Measurements from ENCODE around the gene TMEM204. TPM values are rescaled to one million over a fixed set of nuclear protein-coding genes. Genes with fewer than 3 reads are reported as not detected.

The TMEM204 gene
- 10 to 100 TPM; 35.1 to 35.6 TPM for total RNA-seq

DNA sequence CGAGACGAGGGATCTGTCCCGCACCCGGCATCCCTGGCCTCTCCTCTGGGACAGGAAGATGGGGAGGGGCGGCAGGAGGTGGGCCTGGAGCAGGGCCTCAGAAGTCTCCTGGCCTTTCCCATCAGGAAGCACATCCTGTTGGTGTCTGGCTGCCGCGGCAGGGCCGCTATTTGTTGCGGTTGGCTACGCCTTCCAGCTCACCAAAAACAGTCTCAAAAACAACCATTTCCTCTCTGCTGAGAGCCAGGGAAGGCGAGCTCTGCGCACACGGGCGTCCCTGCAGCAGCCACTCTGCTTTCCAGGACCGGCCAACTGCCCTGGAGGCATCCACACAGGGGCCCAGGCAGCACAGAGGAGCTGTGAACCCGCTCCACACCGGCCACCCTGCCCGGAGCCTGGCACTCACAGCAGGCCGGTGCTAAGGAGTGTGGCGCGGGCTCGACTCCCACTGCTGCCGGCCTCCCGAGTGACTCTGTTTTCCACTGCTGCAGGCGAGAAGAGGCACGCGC is at the start of gene TMEM204:
Gene TMEM204, plus strand, starts transcription at position 224 of the 509 bp plus-strand sequence. CDS start 610 bp downstream, outside the sequence.
- ATAC-seq = peak; percentile 44
- Mint-ChIP-seq H3K4me3 (peak within 1 kb of the TSS; percentile 90), H3K36me3 (ENCODE audit: low read depth) (peaks cover 38% of the 10 kb centered on the region), H3K4me1 (ENCODE audit: low read depth) (peaks cover 46% of the 10 kb centered on the region), H3K27ac (peak within 1 kb of the TSS; percentile 87), H3K9me3 (ENCODE audit: insufficient read depth) (no peaks in the 10 kb centered on the region), H3K27me3 (ENCODE audit: low read depth) (no peaks in the 10 kb centered on the region)
- CTCF ChIA-PET = interaction anchor here (1.4 to 1.8 kb wide), 2 partner anchors 12 to 113 kb away, joined by 4 read pairs; partner anchors contain the start of gene UQCC4
- POLR2A ChIA-PET = interaction anchor here (0.6 to 1.1 kb wide), 4 partner anchors 10 to 190 kb away, joined by 3 read pairs; partner anchors contain the start of genes CRAMP1 and IFT140
- DNase-seq = peak; percentile 59

- H3K27me3 Mint-ChIP-seq (ENCODE audit: low read depth) = no peaks in the 10 kb centered on the region
- POLR2A ChIA-PET = no interaction called here
- no peaks in the 10 kb centered on the region for H3K4me1 Mint-ChIP-seq (ENCODE audit: low read depth)
- H3K36me3 Mint-ChIP-seq (ENCODE audit: low read depth) = no peaks in the 10 kb centered on the region
- H3K4me3 Mint-ChIP-seq = no peak overlapping the region
- CTCF ChIA-PET = no interaction called here
- DNase-seq (no peak), ATAC-seq (no peak)
- no peaks in the 10 kb centered on the region for H3K9me3 Mint-ChIP-seq (ENCODE audit: insufficient read depth)
- H3K27ac Mint-ChIP-seq = no peak overlapping the region
These were observed 47.5 kb upstream of the TMEM204 start for GRCh38 chr16:1485847-1486496.

DNA sequence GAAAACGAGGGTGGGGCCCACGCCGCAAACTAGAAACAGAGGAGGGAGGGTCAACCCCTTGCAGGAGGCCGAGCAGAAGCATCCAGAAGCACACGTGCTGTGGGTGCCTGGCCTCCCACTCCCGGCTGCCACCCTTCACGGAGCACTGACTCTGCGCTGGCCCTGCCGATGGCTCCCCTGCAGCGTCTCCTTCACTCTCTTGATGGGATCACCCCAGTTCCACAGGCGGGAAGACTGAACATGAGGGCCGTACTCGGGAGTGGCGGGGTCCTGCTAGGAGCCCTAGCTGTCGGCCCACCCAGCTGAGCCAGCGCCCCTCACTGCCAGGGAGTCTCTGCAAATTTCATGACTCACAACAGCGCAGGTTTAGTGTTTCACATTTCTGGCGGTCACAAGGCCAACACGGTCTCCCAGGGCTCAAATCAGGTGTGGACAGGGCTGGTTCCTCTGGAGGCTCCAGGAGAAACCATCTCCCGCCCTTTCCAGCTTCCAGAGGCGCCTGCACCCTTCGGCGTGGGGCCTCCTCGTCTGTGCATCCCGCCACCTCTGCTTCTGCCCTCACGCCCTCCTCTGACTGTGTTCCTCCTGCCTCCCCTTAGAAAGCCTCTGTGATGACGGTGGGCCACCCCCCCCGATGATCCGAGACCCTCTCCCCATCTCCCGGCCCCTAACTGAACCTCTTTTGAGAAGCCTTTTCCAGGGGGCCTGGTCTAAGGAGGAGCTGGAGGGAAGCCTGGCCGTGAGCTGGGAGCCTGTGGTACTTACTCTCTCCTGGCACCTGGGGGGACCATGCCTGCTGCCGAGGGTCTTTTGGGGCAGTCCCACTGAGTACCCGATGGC is 46.7 kb upstream of the TMEM204 start:
- ATAC-seq (no peak), DNase-seq (no peak)
- CTCF ChIA-PET = no interaction called here
- no peak overlapping the region for H3K4me3 Mint-ChIP-seq
- no peak overlapping the region for H3K27ac Mint-ChIP-seq
- no peaks in the 10 kb centered on the region for H3K36me3 Mint-ChIP-seq (ENCODE audit: low read depth)
- H3K9me3 Mint-ChIP-seq (ENCODE audit: insufficient read depth) = no peaks in the 10 kb centered on the region
- no peaks in the 10 kb centered on the region for H3K4me1 Mint-ChIP-seq (ENCODE audit: low read depth)
- POLR2A ChIA-PET = no interaction called here
- no peaks in the 10 kb centered on the region for H3K27me3 Mint-ChIP-seq (ENCODE audit: low read depth)

DNA sequence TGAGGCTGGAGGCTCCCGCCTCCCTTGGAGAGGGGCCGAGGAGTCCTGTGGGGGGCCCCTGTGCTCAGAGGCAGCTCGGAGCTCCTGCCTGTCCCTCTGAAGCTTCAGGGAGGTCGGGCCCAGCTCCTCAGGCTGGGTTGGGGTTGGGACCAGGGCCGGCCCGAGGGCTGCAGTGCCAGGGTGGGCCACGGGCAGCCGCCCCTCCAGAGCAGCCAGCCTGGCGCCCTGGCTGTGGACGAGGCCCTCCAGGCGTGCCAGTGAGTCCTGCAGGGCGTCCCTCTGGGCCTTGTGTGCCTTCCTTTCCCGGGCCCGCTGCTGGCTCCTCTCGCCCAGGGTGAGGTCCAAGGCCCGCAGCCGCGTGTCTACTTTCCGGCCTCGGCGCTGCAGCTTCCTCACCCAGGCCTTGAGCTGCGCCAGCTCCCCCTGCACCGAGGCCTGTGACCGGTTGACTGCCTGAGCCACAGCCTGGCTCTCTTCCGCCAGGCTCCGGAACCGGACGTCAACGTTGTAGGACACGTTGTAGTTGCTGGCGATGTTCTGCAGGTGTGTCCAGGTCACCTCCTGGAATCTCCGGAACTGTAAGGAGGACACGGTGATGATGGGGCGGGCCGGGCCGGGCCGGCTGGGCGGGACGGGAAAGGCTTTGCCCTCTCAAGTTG is 45.9 kb upstream of the TMEM204 start:
- no peak overlapping the region for H3K4me3 Mint-ChIP-seq
- ATAC-seq (no peak), DNase-seq (no peak)
- H3K27ac Mint-ChIP-seq = no peak overlapping the region
- H3K36me3 Mint-ChIP-seq (ENCODE audit: low read depth) = no peaks in the 10 kb centered on the region
- CTCF ChIA-PET = no interaction called here
- no peaks in the 10 kb centered on the region for H3K9me3 Mint-ChIP-seq (ENCODE audit: insufficient read depth)
- H3K27me3 Mint-ChIP-seq (ENCODE audit: low read depth) = no peaks in the 10 kb centered on the region
- POLR2A ChIA-PET = no interaction called here
- H3K4me1 Mint-ChIP-seq (ENCODE audit: low read depth) = peaks cover 5% of the 10 kb centered on the region

GRCh38 chr16:1488054-1488601 is 45.3 kb upstream of the TMEM204 start:
- CTCF ChIA-PET = no interaction called here
- Mint-ChIP-seq H3K4me3 (no peak overlapping the region), H3K27me3 (ENCODE audit: low read depth) (no peaks in the 10 kb centered on the region), H3K27ac (no peak overlapping the region), H3K4me1 (ENCODE audit: low read depth) (peaks cover 10% of the 10 kb centered on the region), H3K36me3 (ENCODE audit: low read depth) (no peaks in the 10 kb centered on the region), H3K9me3 (ENCODE audit: insufficient read depth) (no peaks in the 10 kb centered on the region)
- POLR2A ChIA-PET = interaction anchor here (0.8 kb wide), 1 partner anchor 66 kb away, joined by 4 read pairs; no protein-coding TSS in a partner anchor
- ATAC-seq (no peak), DNase-seq (no peak)

- Mint-ChIP-seq H3K27ac (no peak within 1 kb of the TSS), H3K4me1 (ENCODE audit: low read depth) (peaks cover 10% of the 10 kb centered on the region), H3K27me3 (ENCODE audit: low read depth) (no peaks in the 10 kb centered on the region), H3K9me3 (ENCODE audit: insufficient read depth) (no peaks in the 10 kb centered on the region), H3K4me3 (no peak within 1 kb of the TSS), H3K36me3 (ENCODE audit: low read depth) (no peaks in the 10 kb centered on the region)
- ChIA-PET POLR2A (interaction anchor here (0.8 kb wide), 1 partner anchor 65 kb away, joined by 4 read pairs; no protein-coding TSS in a partner anchor), CTCF (no interaction called here)
- DNase-seq (no peak), ATAC-seq (no peak)
These were observed 44.8 kb upstream of the TMEM204 start, which contains the start of gene PTX4 for GRCh38 chr16:1488619-1489018. TSS of gene PTX4 (minus strand) at chr16:1488944. CDS start at chr16:1488909, 35 bp downstream.

- ChIA-PET POLR2A (no interaction called here), CTCF (no interaction called here)
- DNase-seq = no peak
- Mint-ChIP-seq H3K27ac (no peak overlapping the region), H3K4me1 (ENCODE audit: low read depth) (peaks cover 12% of the 10 kb centered on the region), H3K9me3 (ENCODE audit: insufficient read depth) (no peaks in the 10 kb centered on the region), H3K4me3 (no peak overlapping the region), H3K27me3 (ENCODE audit: low read depth) (no peaks in the 10 kb centered on the region), H3K36me3 (ENCODE audit: low read depth) (no peaks in the 10 kb centered on the region)
- no peak for ATAC-seq
These were observed 44.4 kb upstream of the TMEM204 start for GRCh38 chr16:1489077-1489476.

GRCh38 chr16:1491327-1491726 is 42.1 kb upstream of the TMEM204 start:
- POLR2A ChIA-PET = interaction anchor here (1.6 kb wide), 1 partner anchor 214 kb away, joined by 3 read pairs; the partner anchor contains the start of gene MAPK8IP3
- H3K36me3 Mint-ChIP-seq (ENCODE audit: low read depth) = peaks cover 2% of the 10 kb centered on the region

DNA sequence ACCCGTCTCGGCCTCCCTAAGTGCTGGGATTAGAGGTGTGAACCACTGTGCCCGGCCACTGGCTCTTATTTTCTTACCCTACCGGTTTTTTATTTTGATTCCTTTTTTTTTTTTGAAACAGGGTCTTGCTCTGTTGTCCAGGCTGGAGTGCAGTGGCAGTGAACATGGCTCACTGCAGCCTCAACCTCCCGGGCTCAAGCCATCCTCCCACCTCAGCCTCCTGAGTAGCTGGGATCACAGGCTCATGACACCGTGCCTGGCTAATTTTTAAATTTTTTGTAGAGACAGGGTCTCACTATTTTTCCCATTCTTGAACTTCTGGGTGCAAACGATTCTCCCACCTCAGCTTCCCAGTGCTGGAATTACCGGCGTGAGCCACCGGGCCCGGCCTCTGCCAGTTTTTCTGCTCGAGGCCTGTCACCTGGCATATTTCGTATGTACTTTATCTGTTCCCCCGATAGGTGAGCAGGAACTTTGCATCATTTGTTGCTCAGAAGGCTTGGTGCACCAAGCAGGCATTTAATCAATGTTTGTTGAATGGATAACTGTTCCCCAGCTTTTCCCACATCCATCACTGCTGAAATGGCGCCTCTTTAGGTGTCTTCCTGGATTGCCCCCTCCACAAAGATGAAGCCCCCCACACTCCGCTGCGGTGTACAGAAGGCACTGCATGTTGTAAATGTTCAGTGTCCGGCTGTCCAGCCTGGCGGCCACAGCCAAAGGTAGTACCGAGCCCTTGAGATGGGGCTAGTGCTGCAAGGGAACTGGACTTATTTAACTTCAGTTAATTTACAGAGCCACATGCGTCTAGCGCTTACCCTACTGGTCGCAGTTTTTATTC is 41.2 kb upstream of the TMEM204 start:
- Mint-ChIP-seq H3K9me3 (ENCODE audit: insufficient read depth) (no peaks in the 10 kb centered on the region), H3K4me1 (ENCODE audit: low read depth) (peaks cover 24% of the 10 kb centered on the region), H3K27me3 (ENCODE audit: low read depth) (no peaks in the 10 kb centered on the region), H3K27ac (peak overlapping the region; percentile 98), H3K36me3 (ENCODE audit: low read depth) (peaks cover 7% of the 10 kb centered on the region), H3K4me3 (peak overlapping the region; percentile 91)
- ATAC-seq = no peak
- CTCF ChIA-PET = interaction anchor here (0.9 to 1.5 kb wide), 3 partner anchors 11 to 214 kb away, joined by 3 to 4 read pairs (median 3); partner anchors contain the start of gene MAPK8IP3
- DNase-seq = no peak
- POLR2A ChIA-PET = interaction anchor here (1.3 to 1.6 kb wide), 3 partner anchors 22 to 213 kb away, joined by 3 to 7 read pairs (median 3); partner anchors contain the start of gene MAPK8IP3

More at GRCh38 chr16:1491327-1491726, 42.1 kb upstream of the TMEM204 start:
- Mint-ChIP-seq H3K4me1 (ENCODE audit: low read depth) (peaks cover 24% of the 10 kb centered on the region), H3K27me3 (ENCODE audit: low read depth) (no peaks in the 10 kb centered on the region), H3K4me3 (no peak overlapping the region), H3K27ac (no peak overlapping the region), H3K9me3 (ENCODE audit: insufficient read depth) (no peaks in the 10 kb centered on the region)
- CTCF ChIA-PET = interaction anchor here (0.6 to 1.5 kb wide), 2 partner anchors 127 to 128 kb away, joined by 3 read pairs; no protein-coding TSS in a partner anchor
- ATAC-seq = no peak
- DNase-seq = no peak

DNA sequence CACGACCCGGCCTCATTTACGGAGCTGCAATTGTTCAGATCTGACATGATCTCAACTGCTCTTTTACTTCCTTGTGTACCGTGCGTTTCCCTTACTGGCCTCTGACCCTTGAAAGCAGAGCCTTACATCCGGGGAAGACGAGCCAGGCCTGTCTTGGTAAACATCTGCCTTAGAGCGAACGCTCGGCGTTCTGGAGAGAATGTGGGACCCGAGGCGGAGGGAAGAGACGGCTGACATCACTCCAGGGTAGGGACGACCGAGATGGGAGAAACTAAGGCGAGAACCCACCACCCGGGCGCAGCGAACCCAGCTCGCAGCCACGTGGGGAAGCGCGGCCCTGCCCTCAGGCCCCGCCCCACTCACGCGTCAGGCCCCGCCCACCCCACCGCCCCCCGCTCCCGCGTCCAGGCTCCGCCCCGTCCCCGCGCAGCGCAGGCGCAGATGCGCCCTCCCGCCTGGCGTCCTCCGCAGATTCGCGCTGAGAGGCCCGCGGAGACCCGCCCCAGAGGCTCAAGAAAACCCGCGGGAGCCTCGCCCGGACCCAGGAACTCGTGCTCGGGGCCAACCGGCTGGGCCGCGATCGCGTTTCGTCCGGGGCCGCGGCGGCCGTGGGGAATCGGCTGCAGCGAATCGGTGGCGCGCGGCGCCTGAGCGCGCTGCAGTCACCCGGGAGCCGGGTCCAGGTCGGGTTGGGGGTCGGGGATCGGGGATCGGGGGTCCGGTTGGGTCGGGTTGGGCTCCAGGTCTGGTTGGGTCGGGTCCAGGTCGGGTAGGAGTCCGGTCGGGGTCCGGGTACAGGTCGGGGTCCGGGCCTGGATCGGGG is 40.3 kb upstream of the TMEM204 start, which contains the start of gene TELO2:
Gene TELO2, plus strand, starts transcription at position 438 of the 823 bp plus-strand sequence. CDS start 922 bp downstream, outside the sequence.
- ChIA-PET CTCF (interaction anchor here (0.5 to 1.5 kb wide), 3 partner anchors 11 to 386 kb away, joined by 3 to 4 read pairs (median 3); partner anchors contain the start of gene MAPK8IP3), POLR2A (interaction anchor here (1.3 to 1.6 kb wide), 2 partner anchors 22 to 45 kb away, joined by 3 to 7 read pairs; no protein-coding TSS in a partner anchor)
- H3K4me1 Mint-ChIP-seq (ENCODE audit: low read depth) = peaks cover 24% of the 10 kb centered on the region
- peak within 1 kb of the TSS; percentile 98 for H3K27ac Mint-ChIP-seq
- H3K9me3 Mint-ChIP-seq (ENCODE audit: insufficient read depth) = no peaks in the 10 kb centered on the region
- no peaks in the 10 kb centered on the region for H3K27me3 Mint-ChIP-seq (ENCODE audit: low read depth)
- ATAC-seq (peak; percentile 87), DNase-seq (peak; percentile 88)
- H3K4me3 Mint-ChIP-seq = peak within 1 kb of the TSS; percentile 91
- H3K36me3 Mint-ChIP-seq (ENCODE audit: low read depth) = peaks cover 10% of the 10 kb centered on the region
